ENCODE results near the gene DLG2.

GRCh38 chr11:84824624-84825023 lies 802.5 kb downstream of the DLG2 start:
- TF ChIP-seq POLR2A (IDR thresholded peaks at IDR 0.05), result no peak
- no peak for TF ChIP-seq CTCF (IDR thresholded peaks at IDR 0.05 in 4 of 5, conservative IDR thresholded peaks at IDR 0.05 in 1 of 5)
